Activated naive CD8-positive, alpha-beta T cell treated with anti-CD3 and anti-CD28 coated beads, Interleukin-2, amount 50 U/mL, for 24 hours (primary cell): Measurements from ENCODE around the gene SOX3.

Source experiments
- ATAC-seq: fragments of 150-1000 bp; cut with Tn5 transposase; one replicate; pipeline ENCODE4 v1.10.0; 2021
- DNase-seq: peaks from one replicate; pipeline ENCODE4 v3.0.0; 2021
- H3K27ac Mint-ChIP-seq: one replicate; pipeline ENCODE4 v1.8.0; 2021; ENCODE audit warnings: mild to moderate bottlenecking, mixed read lengths
- H3K27me3 Mint-ChIP-seq: one replicate; pipeline ENCODE4 v1.8.0; 2021; ENCODE audit warnings: mixed read lengths
- H3K36me3 Mint-ChIP-seq: one replicate; pipeline ENCODE4 v1.8.0; 2021; ENCODE audit warnings: low read depth, mixed read lengths
- H3K4me1 Mint-ChIP-seq: one replicate; pipeline ENCODE4 v1.8.0; 2021; ENCODE audit warnings: mixed read lengths
- H3K4me3 Mint-ChIP-seq: one replicate; pipeline ENCODE4 v1.8.0; 2021; ENCODE audit warnings: mild to moderate bottlenecking, moderate library complexity, mixed read lengths
- H3K9me3 Mint-ChIP-seq: one replicate; pipeline ENCODE4 v1.8.0; 2021; ENCODE audit warnings: mixed read lengths

The SOX3 gene

DNA sequence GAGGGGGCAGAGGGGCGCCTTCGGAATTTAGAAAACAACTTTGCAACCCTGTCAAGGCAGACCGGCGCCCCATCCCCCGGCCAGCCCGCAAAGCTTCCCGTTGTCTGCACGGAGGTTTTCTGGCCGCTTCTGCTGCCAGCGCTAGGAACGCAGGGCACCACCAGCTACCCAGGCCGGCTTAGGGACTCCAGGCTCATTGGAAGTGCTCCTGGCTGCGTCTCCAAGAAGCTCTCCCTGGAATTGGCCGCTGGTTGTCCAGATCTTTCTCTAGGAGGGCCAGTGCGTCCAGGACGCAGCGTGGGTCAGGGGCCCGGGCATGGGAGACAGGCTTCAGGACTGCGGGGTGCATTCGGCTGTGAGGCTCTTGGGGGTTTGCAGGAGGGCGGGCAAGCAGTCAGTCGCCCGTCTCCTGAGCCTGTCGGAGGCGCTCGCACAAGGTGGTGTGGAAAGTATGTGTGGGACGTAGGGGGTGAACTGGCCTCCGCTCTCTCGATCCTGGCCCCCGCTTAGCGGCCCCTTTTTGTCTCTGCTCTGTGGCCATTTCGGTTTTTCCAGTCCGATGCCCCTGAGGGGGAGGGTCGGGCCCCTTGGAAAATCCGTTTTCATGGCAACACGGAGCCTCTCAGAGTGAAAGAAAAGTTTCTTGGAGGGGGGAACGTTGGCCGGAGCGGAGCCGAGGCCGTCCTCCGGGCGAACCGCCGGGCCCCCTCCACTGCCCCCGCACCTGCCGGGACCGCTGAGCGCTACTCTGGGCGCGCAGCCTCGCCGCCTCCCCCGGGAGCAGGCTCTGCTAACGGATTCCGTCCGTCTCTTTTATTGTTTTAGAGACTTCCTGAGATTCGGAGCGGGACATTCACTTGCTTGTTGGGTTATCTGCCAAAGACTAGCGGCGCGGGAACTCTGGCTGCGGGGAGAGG, 810 bp upstream of the SOX3 start:
- DNase-seq = no peak
- Mint-ChIP-seq H3K36me3 (peaks cover 2% of the 10 kb centered on the region), H3K27ac (no peak overlapping the region), H3K9me3 (no peaks in the 10 kb centered on the region), H3K4me3 (no peak overlapping the region), H3K4me1 (peaks cover 3% of the 10 kb centered on the region), H3K27me3 (peaks cover 62% of the 10 kb centered on the region)
- no peak for ATAC-seq

DNA sequence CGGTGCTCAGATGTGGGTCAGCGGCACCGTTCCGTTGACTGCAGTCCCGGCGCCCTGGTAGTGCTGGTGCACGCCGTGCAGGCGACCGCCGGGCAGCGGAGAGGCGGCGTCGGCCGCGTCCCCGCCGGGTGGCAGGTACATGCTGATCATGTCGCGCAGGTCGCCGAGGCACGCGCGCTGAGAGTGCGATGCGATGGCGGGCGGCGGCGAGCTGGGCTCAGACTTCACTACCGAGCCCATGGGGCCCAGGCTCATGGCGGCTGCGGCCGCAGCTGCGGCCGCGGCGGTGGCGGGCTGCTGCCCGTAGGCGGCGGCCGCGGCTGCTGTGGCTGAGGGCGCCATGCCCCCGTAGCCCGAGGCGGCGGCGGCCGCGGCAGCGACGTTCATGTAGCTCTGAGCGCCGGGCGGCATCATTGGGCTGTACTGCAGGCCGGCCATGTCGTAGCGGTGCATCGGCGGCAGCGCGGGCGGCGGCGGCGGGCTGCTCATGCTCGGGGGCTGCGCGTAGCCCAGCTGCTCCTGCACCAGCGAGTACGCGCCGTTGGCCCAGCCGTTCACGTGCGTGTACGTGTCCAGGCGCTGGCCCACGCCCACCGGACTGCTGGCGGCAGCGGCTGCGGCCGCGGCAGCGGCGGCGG, 1.0 kb downstream of the SOX3 start:
- Mint-ChIP-seq H3K27ac (no peak overlapping the region), H3K27me3 (peaks cover 54% of the 10 kb centered on the region), H3K9me3 (no peaks in the 10 kb centered on the region), H3K4me3 (no peak overlapping the region), H3K36me3 (no peaks in the 10 kb centered on the region), H3K4me1 (peaks cover 3% of the 10 kb centered on the region)
- ATAC-seq (no peak), DNase-seq (no peak)

DNA sequence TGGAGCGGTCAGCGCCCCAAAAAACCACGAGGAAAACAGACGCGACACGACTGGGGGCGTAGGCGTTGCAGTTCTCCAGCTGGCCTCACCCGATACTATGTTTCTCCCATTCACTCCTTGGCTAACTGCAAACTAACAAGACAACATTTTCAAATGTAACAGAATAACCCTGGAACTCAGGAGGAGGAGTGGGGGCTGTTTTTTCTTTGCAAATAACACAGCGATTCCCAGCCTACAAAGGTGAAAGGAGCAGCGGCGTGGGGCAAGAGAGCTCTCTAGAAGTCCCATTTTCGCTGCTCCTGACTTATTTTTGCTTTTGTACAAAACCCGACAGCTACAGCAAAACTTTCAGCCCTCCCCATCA, 1.6 kb downstream of the SOX3 start:
- Mint-ChIP-seq H3K27me3 (peaks cover 53% of the 10 kb centered on the region), H3K4me1 (peaks cover 3% of the 10 kb centered on the region), H3K27ac (no peak overlapping the region), H3K4me3 (no peak overlapping the region), H3K36me3 (no peaks in the 10 kb centered on the region), H3K9me3 (no peaks in the 10 kb centered on the region)
- no peak for ATAC-seq
- no peak for DNase-seq

DNA sequence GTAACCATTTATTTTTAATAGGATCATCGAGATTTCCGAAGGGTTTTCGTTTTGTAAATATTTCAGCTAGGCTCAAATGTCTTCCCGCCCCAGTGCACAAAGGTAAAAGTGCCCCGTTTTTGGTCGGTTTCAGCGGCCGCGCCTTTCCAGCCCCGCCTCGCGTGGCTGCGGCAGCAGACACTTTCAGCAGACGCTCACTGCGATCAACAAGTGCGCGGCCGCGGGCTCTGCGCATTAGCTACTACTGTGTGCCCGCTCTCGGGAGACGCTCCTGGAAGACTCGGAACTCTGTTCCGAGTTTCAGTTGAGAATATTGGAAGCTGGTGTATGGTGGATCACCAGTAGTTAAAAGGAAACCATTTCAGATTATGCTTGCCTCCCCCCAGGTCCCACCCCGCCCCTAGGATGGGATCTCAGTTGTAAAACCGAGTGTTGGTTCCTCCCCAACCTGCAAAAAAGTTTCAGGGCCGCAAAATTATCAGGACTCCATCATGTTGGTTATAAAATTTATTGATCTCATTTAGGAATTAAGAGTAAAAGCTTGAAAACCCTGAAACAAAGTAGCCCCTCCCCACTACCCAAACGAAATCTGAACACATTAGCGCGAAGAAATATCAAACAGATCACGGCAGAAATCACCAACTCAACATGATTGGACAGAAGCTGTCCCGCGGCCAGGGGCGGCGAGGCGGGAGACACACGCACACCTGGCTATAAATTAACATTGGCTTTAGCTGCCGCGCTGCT, 2.2 kb downstream of the SOX3 start:
- Mint-ChIP-seq H3K27ac (no peak overlapping the region), H3K36me3 (no peaks in the 10 kb centered on the region), H3K27me3 (peaks cover 49% of the 10 kb centered on the region), H3K4me3 (no peak overlapping the region), H3K9me3 (no peaks in the 10 kb centered on the region), H3K4me1 (peaks cover 3% of the 10 kb centered on the region)
- DNase-seq (no peak), ATAC-seq (no peak)

DNA sequence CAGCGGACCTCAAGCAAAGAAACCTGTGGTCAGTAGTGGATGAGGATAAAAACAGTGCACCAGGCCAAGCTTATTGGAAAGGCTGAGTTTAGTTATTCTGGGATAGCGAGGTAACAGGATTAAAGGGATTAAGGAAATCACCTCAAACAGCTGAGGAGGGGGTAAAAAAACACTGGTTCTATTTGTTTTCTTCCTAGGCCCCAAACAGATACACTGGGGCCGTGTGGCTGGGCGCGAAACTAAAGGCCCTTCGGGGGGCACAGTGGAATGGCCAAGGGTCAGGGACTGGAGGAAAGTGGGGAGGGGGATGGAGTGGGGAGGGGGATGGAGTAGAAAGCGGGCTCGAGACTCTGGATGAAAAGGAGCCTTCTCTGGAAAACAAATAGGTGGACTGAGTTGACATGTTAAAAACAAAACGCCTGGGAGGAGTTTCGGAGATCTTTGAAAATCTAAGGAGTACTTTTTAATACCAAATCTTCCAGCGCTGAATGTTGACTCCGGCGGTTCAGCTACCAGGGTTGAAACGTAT, 2.9 kb downstream of the SOX3 start:
- Mint-ChIP-seq H3K4me3 (no peak overlapping the region), H3K9me3 (no peaks in the 10 kb centered on the region), H3K4me1 (peaks cover 3% of the 10 kb centered on the region), H3K27me3 (peaks cover 43% of the 10 kb centered on the region), H3K36me3 (no peaks in the 10 kb centered on the region), H3K27ac (no peak overlapping the region)
- ATAC-seq (no peak), DNase-seq (no peak)

DNA sequence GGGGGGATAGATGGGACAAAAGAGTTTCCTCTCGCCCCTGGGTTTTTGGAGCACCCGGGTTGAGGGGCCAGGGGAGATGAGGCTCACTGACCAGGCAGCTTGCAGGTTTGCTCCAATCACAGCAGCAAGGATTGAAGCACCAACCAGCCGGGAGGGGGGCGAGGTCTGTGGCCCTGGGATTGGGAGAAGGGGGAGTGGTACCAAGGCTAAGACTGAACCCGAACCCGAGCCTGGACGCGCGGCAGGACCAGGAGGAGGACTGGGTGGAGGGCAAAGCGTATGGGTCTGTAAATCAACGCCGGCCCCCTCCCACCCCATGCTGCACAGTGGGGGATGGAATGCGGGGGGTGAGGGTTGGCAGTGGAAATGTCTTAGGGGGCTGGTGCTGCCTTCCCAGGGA, 3.5 kb downstream of the SOX3 start:
- H3K36me3 Mint-ChIP-seq = no peaks in the 10 kb centered on the region
- H3K27me3 Mint-ChIP-seq = peaks cover 41% of the 10 kb centered on the region
- H3K9me3 Mint-ChIP-seq = no peaks in the 10 kb centered on the region
- H3K4me3 Mint-ChIP-seq = no peak overlapping the region
- H3K27ac Mint-ChIP-seq = no peak overlapping the region
- ATAC-seq = no peak
- no peak for DNase-seq
- peaks cover 2% of the 10 kb centered on the region for H3K4me1 Mint-ChIP-seq

DNA sequence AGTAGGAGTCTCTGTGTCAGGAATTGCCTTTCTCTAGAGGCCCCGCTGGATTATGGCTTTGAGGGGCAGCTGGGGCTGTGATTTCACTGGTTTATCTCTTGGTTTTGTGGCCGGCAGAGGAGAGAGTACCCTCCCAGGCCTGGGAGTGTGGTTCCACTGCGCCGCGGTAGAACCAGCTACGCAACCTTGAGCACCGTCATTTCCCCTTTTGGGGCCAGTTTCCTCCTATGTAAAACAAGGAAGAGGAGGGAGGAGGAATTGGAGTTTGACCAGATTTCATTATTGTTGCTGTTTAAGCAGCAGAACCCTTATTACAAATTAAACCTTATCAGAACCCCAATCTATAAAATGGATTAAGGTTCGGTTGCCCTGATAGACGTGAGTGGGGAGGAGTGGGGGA, 4.4 kb downstream of the SOX3 start:
- peaks cover 37% of the 10 kb centered on the region for H3K27me3 Mint-ChIP-seq
- H3K4me3 Mint-ChIP-seq = no peak overlapping the region
- H3K9me3 Mint-ChIP-seq = no peaks in the 10 kb centered on the region
- H3K27ac Mint-ChIP-seq = no peak overlapping the region
- no peak for ATAC-seq
- H3K4me1 Mint-ChIP-seq = peaks cover 2% of the 10 kb centered on the region
- no peak for DNase-seq
- H3K36me3 Mint-ChIP-seq = no peaks in the 10 kb centered on the region

DNA sequence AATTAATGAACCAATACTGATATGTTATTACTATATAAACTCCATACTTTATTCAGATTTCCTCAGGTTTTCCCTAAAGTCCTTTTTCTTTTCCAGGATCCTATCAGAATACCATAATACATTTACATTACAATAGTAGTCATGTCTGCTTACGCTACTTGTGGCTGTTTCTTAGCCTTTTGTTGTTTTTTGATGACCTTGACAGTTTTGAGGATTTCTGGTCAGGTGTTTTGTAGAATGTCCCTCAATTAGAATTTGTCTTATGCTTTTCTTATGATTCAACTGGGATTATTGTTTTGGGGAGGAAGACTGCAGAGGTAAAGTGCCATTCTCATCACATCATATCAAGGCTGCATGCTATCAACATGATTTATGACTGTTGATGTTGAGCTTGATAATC, 9.1 kb downstream of the SOX3 start:
- Mint-ChIP-seq H3K27me3 (peaks cover 18% of the 10 kb centered on the region), H3K9me3 (peaks cover 7% of the 10 kb centered on the region), H3K36me3 (no peaks in the 10 kb centered on the region), H3K4me1 (no peaks in the 10 kb centered on the region), H3K4me3 (no peak overlapping the region), H3K27ac (no peak overlapping the region)
- DNase-seq (no peak), ATAC-seq (no peak)

DNA sequence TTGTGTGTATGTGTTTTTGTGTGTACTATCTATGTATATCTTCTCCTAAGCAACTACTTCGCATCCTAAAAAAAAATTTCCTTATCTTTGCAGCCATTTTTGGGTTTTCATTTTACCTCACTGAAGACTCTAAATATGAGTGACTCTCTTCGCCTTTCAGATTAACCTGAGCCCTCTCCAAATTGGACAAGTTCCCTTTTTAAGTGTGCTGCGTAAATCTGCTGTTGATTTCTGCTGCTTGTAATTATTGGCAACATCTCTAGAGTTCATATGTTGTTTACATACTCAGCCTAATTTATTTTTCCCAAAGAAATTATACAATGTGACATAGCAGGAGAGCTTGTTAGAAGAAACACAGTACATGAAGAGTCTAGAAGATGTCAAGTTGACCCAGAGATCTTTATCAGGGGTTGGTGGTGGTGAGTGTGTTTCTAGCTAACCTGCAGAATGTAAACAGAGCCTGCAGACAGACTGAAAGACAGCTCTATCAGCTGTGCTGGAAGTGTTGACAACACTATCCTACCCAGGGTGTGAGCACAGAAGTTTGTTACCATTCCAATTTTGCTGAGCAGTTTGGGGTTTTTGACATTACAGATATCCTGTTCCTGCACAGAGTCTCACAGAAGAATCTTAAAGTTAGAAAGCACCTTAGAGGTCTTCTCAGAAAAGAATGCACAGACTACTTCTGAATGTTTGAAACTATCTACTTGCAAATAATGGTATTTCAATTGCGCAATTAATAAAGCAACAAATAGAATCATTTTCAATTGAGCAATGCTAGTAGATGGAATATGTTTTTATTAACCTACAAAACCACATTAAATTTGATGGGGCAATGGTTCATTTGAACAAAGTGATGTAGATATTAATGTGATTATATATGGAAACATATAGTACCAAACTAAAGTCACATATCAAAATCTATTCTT, 12.5 kb downstream of the SOX3 start:
- Mint-ChIP-seq H3K4me1 (no peaks in the 10 kb centered on the region), H3K27me3 (peaks cover 8% of the 10 kb centered on the region), H3K27ac (no peak overlapping the region), H3K36me3 (no peaks in the 10 kb centered on the region), H3K9me3 (peaks cover 7% of the 10 kb centered on the region), H3K4me3 (no peak overlapping the region)
- ATAC-seq (no peak), DNase-seq (no peak)

DNA sequence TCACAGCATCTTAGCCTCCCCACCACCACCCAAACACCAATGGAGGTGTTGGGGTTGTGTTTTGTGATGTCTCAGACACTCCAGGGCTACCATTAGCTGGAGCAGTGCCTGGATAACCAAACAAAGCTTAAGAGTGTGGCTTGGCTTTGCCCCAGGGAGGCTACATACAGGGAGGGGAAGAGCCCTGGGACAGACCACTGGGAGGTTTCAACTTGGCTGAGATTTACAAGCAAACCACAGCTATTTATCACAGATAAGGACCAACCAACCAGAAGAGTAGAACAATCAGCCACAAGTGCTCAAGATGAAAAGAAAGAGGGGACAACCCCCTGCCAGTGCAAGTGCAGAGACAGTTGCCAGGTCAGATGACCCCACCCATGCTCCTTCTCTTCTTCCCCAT, 24.1 kb downstream of the SOX3 start:
- Mint-ChIP-seq H3K4me1 (no peaks in the 10 kb centered on the region), H3K4me3 (no peak overlapping the region), H3K27me3 (no peaks in the 10 kb centered on the region), H3K27ac (no peak overlapping the region), H3K36me3 (no peaks in the 10 kb centered on the region), H3K9me3 (peaks cover 1% of the 10 kb centered on the region)
- ATAC-seq = no peak
- no peak for DNase-seq

DNA sequence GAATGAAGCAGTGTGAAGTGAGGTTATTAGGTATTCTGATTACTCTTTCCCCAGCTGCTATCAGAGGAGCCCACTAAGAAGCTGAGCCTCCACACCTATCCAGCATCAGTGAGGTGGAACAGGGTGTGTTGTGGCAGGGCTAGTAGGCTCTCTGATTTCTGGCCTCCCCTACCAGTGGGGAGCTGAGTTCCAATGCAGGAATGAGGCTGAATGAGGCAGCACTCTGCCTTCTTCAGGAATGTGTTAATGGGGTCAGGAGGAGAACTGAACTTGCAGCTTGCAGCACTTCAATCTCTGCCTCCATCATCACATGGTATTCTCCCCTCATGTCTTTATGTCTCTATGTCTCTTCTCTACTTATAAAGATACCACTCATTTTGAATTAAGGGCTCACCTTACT, 26.9 kb downstream of the SOX3 start:
- H3K27me3 Mint-ChIP-seq = no peaks in the 10 kb centered on the region
- no peak overlapping the region for H3K4me3 Mint-ChIP-seq
- no peaks in the 10 kb centered on the region for H3K36me3 Mint-ChIP-seq
- H3K27ac Mint-ChIP-seq = no peak overlapping the region
- DNase-seq (no peak), ATAC-seq (no peak)
- peaks cover 4% of the 10 kb centered on the region for H3K9me3 Mint-ChIP-seq
- no peaks in the 10 kb centered on the region for H3K4me1 Mint-ChIP-seq

DNA sequence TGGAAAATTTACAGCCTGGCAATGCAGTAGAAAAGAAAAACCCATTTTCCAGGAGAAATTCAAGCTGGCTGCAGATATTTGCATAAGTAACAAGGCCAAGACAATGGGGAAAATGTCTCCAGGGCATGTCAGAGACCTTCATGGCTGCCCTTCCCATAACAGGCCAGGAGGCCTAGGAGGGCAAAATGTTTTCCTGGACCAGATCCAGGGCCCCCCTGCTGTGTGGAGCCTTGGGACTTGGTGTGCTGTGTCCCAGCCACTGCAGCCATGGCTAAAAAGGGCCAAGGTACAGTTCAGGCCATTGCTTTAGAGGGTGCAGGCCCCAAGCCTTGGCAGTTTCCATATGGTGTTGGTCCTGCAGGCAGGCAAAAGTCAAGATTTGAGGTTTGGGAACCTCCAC, 29.8 kb downstream of the SOX3 start:
- H3K4me3 Mint-ChIP-seq = no peak overlapping the region
- no peak for DNase-seq

DNA sequence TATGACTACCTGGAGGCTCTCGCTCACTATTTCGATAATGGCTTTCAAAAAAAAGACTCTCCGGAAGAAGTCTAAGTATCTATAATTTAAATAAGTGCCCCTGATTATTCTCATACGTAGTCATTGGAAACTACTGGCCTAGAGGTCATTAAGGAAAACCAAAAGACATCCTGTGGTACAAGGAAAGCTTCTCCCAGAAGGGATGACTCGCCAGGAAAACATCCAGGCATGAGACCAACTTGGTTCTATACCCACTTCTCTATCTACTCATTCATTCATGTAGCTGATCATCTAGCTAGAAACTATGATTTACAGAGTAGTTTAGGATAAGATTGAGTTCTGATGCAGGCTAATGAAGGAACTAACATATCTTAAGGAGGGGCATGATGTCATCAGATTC, 37.7 kb downstream of the SOX3 start:
- ATAC-seq = no peak
- no peak overlapping the region for H3K4me3 Mint-ChIP-seq
- DNase-seq = no peak
- no peaks in the 10 kb centered on the region for H3K4me1 Mint-ChIP-seq
- no peaks in the 10 kb centered on the region for H3K36me3 Mint-ChIP-seq
- no peak overlapping the region for H3K27ac Mint-ChIP-seq
- H3K9me3 Mint-ChIP-seq = no peaks in the 10 kb centered on the region
- H3K27me3 Mint-ChIP-seq = no peaks in the 10 kb centered on the region

More for the DNA sequence above, 29.8 kb downstream of the SOX3 start:
- H3K36me3 Mint-ChIP-seq = no peaks in the 10 kb centered on the region
- no peak overlapping the region for H3K27ac Mint-ChIP-seq
- H3K9me3 Mint-ChIP-seq = peaks cover 4% of the 10 kb centered on the region
- no peaks in the 10 kb centered on the region for H3K4me1 Mint-ChIP-seq
- ATAC-seq = no peak
- no peaks in the 10 kb centered on the region for H3K27me3 Mint-ChIP-seq
